ENCODE data around the gene CFH.

GRCh38 chr1:196609370-196609737, 42.5 kb upstream of the CFH start:
- TF ChIP-seq CTCF (IDR thresholded peaks at IDR 0.05; ENCODE audit: insufficient read depth, low read length, poor library complexity, severe bottlenecking) (no peak), EZH2phosphoT487 (conservative IDR thresholded peaks at IDR 0.05; ENCODE audit: low read length) (no peak)
